M059J (cell line): ENCODE results near the gene OBSCN. TPM values are rescaled to one million over a fixed set of nuclear protein-coding genes. Genes with fewer than 3 reads are reported as not detected.
"Not testable (repeated sequence)": the region's sequence is repeated elsewhere in the genome, so short reads cannot be mapped to it uniquely, and the experiment has no call there.

Source experiments
- DNase-seq: peaks from one replicate; pipeline ENCODE4 v3.0.0-alpha.2; 2012; ENCODE audit warnings: low read depth
- total RNA-seq: library from RNA; depleted of rRNA; stranded (reverse); fragments of >200 nt; shearing (Covaris generic); gene quantifications from 2 replicates; pipeline ENCODE4 v1.2.3, GENCODE V29; 2014

The OBSCN gene
- total RNA-seq, 1 experiment from 2014 or later = 1.9 TPM

DNA sequence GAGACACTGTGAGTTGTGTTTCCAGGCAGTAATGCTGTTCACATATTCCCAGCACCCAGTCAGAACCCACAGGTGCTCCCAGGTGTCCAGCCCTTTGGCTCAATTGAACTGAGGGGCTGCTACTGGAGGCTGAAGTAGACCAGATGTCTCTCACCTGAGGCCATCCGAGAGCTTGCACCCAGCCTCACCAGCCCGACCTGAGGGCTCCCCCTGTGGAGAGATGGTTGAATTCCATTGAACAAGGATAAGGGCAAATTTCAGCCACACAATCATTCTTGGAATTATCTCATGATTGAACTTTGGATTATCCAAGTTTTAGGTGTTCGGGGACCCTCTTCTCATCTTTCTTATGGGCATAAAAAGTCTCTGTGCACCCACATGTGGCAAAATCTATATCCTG, 52.1 kb downstream of the OBSCN start:
- no peak for DNase-seq

- DNase-seq = no peak
Measured at GRCh38 chr1:228261706-228262105, 53.9 kb downstream of the OBSCN start.

GRCh38 chr1:228262475-228262874, 54.6 kb downstream of the OBSCN start:
- DNase-seq = no peak

DNA sequence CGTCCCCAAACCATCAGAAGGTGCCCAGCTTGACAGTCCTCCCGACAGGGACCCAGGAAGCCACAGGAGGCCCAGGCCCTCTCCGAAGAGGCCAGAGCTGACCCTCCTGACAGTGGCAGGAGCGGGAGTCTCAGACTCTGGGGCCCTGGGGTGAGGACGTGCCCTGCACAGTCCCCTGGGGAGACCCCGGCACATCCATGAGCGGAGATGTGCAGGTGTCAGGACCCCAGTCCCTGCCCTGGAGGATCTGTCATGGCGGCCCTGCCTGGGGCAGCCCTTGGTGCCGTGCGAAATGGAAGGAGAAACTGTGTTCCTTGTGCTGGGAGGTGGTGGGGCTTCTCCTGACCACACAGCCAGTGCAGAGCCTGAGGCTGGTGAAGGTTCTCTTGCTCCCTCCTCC, 55.8 kb downstream of the OBSCN start:
- DNase-seq = no peak

GRCh38 chr1:228264090-228264829, 56.4 kb downstream of the OBSCN start:
- no peak for DNase-seq

GRCh38 chr1:228265167-228265566, 57.3 kb downstream of the OBSCN start:
- DNase-seq = peak; percentile 20

- no peak for DNase-seq
Measured at GRCh38 chr1:228267962-228268880, 60.4 kb downstream of the OBSCN start.

DNA sequence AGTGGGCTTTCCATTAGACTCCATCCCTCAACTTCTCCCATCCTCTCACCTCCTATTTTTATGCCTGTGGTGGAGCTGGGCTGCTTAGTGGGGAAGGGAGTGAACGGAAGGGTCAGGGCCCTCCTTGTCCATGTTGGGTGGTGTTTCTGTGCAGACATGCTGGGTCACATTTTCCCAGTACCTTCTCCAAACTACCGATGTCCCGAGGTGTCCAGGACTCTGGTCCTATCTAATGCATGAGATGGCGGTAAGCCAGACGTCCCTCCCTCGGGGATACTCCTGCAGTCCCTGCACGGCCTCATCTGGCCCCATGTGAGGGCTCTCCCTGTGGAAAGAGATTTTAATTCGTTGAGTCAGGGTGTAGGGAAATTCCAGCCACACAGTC, 61.0 kb downstream of the OBSCN start:
- DNase-seq = no peak

DNA sequence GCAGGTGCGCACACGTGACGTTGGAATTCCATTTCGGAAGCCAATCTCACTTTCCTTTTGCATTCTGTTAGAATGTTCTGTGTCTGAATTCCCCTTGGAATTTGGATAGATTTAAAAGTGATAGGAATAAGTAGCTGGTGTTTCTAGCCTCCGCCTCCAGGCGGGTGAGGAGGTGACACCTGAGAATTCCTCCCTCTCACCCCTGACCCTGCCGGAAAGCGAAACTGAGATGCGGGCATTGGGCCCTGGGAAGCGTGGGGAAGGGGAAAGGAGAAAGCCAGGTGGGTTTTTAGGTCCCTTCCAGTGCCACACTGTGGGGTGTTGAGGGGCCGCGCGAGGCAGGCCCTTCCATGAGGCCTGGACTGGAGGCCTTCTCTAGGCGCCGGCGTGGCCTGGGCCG, 61.6 kb downstream of the OBSCN start:
- not testable (repeated sequence) for DNase-seq

GRCh38 chr1:228270032-228270431, 62.2 kb downstream of the OBSCN start:
- DNase-seq = peak; percentile 39

- DNase-seq = no peak
Measured at GRCh38 chr1:228271701-228272251, 63.9 kb downstream of the OBSCN start.

GRCh38 chr1:228272331-228272791, 64.5 kb downstream of the OBSCN start:
- DNase-seq = no peak

- DNase-seq = no peak
Measured at GRCh38 chr1:228272831-228273571, 65.2 kb downstream of the OBSCN start.

GRCh38 chr1:228273720-228274451, 66.0 kb downstream of the OBSCN start:
- DNase-seq = no peak

GRCh38 chr1:228274452-228275178, 66.8 kb downstream of the OBSCN start:
- DNase-seq = no peak

GRCh38 chr1:228275179-228275429, 67.3 kb downstream of the OBSCN start:
- DNase-seq = no peak

GRCh38 chr1:228275430-228276173, 67.8 kb downstream of the OBSCN start:
- DNase-seq = peak; percentile 75

DNA sequence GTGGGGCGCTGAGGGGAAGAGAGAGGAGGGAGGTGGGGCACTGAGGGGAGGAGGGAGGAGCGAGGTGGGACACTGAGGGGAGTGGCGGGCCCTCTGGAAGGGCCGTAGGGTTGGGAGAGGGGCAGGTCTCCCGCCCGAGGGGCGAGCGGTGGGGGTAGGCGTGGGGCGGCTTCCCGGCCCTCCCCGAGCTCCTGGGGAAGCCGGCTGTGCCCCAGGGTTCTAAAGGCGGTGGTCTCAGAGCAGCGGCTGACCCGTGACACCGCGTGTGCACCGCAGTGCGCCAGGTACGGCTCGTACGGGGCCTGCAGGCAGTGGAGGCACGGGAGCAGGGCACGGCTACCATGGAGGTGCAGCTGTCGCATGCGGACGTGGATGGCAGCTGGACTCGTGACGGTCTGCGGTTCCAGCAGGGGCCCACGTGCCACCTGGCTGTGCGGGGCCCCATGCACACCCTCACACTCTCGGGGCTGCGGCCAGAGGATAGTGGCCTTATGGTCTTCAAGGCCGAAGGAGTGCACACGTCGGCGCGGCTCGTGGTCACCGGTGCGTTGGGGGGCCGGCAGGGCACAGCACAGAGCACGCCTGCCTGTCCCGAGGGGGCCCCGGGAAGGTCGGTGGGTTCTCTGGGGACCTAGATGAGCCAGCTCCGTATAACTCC, 68.5 kb downstream of the OBSCN start:
- no peak for DNase-seq

DNA sequence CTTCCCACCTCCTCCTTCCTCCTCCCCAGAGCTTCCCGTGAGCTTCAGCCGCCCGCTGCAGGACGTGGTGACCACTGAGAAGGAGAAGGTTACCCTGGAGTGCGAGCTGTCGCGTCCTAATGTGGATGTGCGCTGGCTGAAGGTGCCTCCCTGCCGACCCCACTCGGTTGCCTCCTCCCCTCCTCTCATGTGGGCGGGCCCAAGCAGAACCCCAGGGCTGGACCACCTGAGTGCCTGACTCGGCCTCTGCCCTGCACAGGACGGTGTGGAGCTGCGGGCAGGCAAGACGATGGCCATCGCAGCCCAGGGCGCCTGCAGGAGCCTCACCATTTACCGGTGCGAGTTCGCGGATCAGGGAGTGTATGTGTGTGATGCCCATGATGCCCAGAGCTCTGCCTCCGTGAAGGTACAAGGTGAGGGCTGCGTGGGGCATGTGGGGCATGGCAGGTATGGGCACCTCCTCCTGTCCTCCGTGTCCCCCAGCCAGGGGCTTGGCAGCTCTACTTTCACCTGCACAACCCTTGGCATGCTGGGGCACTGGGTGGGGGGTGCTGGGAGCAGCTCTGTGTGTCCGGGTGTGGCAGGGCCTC, 69.2 kb downstream of the OBSCN start:
- DNase-seq = no peak
